ENCODE measurements around the gene CNMD.
"Not testable (repeated sequence)": the region's sequence is repeated elsewhere in the genome, so short reads cannot be mapped to it uniquely, and the experiment has no call there.

Gene CNMD

DNA sequence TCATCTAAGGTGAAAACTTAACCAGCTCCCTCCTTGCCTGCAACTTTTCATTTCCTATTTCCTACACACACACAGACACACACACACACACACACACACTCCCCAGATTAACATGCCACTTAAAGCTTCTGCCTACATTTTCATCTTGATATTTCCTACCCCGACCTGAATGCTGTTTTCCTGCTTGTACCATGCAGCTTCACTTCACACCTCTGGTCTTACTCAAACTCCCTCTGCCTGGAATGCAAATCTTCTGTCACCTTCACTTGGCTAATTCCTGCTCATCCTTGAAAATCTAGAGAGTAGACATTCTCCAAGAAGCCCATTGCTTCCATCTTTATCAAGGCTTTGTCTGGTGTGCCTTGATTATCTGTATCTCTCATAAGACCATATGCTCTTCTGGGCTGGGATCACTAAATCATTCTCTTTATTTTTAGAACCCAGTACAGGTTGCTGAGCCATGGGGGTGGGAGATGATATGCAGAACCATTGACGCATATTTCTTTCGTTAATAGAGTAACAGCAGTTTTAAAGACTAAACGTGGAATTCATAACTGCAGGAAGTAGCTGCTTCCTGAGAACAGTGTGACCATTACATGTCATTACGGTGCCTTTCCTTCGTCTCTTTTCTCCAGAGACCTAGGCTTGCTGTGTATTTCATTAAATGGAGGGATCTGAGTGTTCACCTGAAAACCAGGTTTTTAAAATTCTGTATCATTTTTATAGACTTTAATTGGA, 37.7 kb downstream of the CNMD start:
- Histone ChIP-seq H3K4me3 (ENCODE audit: low read length) (no peak overlapping the region), H3K27me3 (ENCODE audit: control insufficient read depth, insufficient read depth, low read length) (no peaks in the 10 kb centered on the region), H3K4me1 (ENCODE audit: control insufficient read depth, insufficient read depth, low read length) (peaks cover 2% of the 10 kb centered on the region; the same call in 1 of the 2 replicates), H3K36me3 (ENCODE audit: control insufficient read depth, insufficient read depth, low read length) (no peaks in the 10 kb centered on the region; the same call in 1 of the 2 replicates), H3K9me3 (ENCODE audit: control insufficient read depth, insufficient read depth, low read length) (no peaks in the 10 kb centered on the region), H3K27ac (ENCODE audit: low read length) (no peak overlapping the region)
- no CpG with 5 or more reads among the region's 6 CpGs for WGBS (ENCODE audit: insufficient coverage, insufficient read length)
- DNase-seq (ENCODE audit: low read depth, low spot score): no peak

DNA sequence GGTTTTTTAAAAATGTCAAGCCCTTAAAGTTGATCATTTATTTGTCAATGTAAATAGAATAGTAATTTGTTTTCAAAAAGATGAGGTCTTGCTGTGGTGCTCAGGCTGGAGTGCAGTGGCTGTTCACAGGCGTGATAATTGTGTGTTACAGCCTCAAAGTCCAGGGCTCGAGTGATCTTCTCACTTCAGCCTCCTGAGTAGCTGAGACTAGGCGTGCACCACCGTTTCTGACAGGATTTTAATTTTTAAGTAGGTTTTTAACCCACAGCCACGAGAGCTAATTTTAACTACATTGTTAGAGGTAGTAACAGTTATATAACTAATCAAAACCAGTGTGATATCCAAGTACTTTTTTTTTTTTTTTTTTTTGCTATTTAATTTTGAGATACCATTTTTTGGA, 43.1 kb downstream of the CNMD start:
- H3K9me3 ChIP-seq (ENCODE audit: control insufficient read depth, insufficient read depth, low read length): no peaks in the 10 kb centered on the region
- no peak for DNase-seq (ENCODE audit: low read depth, low spot score)
- no peak overlapping the region for H3K27ac ChIP-seq (ENCODE audit: low read length)
- no peaks in the 10 kb centered on the region for H3K36me3 ChIP-seq (ENCODE audit: control insufficient read depth, insufficient read depth, low read length)
- no CpG with 5 or more reads among the region's 5 CpGs for WGBS (ENCODE audit: insufficient coverage, insufficient read length)
- no peak overlapping the region for H3K4me3 ChIP-seq (ENCODE audit: low read length)
- no peaks in the 10 kb centered on the region for H3K4me1 ChIP-seq (ENCODE audit: control insufficient read depth, insufficient read depth, low read length)
- H3K27me3 ChIP-seq (ENCODE audit: control insufficient read depth, insufficient read depth, low read length): no peaks in the 10 kb centered on the region

DNA sequence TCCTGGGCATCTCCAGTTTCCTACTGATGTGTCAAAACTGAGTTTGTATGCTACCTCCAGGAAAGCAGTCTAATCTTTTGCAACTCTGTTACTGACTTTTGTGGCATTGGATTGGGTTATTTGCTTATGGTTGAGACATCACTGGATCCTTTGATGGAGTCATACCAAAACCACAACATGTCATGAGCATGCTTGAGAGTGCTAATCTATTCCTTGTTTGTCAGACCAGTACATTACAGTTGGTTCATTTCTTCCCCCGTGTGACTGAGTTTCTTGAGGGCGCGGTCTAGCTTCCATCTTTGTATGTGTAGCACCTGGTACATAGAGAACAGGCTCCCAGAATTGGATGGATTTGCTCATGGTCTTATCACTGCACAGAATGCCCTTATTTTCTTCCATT, 43.8 kb downstream of the CNMD start:
- no CpG with 5 or more reads among the region's 3 CpGs for WGBS (ENCODE audit: insufficient coverage, insufficient read length)
- Histone ChIP-seq H3K4me3 (ENCODE audit: low read length) (no peak overlapping the region), H3K27me3 (ENCODE audit: control insufficient read depth, insufficient read depth, low read length) (no peaks in the 10 kb centered on the region), H3K36me3 (ENCODE audit: control insufficient read depth, insufficient read depth, low read length) (no peaks in the 10 kb centered on the region), H3K9me3 (ENCODE audit: control insufficient read depth, insufficient read depth, low read length) (no peaks in the 10 kb centered on the region), H3K27ac (ENCODE audit: low read length) (no peak overlapping the region), H3K4me1 (ENCODE audit: control insufficient read depth, insufficient read depth, low read length) (no peaks in the 10 kb centered on the region)
- no peak for DNase-seq (ENCODE audit: low read depth, low spot score)

DNA sequence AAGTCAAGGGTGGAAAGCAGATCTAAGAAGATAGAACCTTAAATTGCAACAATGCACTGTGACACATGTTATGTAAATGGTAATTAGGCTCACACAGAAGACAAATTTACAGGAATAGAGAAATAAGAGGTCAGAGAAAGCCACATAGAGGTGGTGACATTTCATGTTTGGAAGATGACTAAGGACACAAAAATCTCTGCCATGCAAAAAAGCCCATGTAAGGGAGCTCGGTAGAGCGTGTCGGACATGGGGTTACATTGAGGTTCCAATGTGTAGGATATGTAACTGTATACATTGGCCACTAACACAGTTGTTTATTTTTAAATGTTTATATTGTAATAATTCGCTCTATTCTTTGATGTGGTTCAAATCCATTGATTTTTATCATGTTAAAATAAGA, 53.2 kb downstream of the CNMD start:
- Histone ChIP-seq H3K4me3 (ENCODE audit: low read length) (no peak overlapping the region), H3K27ac (ENCODE audit: low read length) (no peak overlapping the region), H3K36me3 (ENCODE audit: control insufficient read depth, insufficient read depth, low read length) (no peaks in the 10 kb centered on the region), H3K4me1 (ENCODE audit: control insufficient read depth, insufficient read depth, low read length) (no peaks in the 10 kb centered on the region), H3K9me3 (ENCODE audit: control insufficient read depth, insufficient read depth, low read length) (no peaks in the 10 kb centered on the region), H3K27me3 (ENCODE audit: control insufficient read depth, insufficient read depth, low read length) (no peaks in the 10 kb centered on the region)
- DNase-seq (ENCODE audit: low read depth, low spot score): no peak
- no CpG with 5 or more reads among the region's 4 CpGs for WGBS (ENCODE audit: insufficient coverage, insufficient read length)

DNA sequence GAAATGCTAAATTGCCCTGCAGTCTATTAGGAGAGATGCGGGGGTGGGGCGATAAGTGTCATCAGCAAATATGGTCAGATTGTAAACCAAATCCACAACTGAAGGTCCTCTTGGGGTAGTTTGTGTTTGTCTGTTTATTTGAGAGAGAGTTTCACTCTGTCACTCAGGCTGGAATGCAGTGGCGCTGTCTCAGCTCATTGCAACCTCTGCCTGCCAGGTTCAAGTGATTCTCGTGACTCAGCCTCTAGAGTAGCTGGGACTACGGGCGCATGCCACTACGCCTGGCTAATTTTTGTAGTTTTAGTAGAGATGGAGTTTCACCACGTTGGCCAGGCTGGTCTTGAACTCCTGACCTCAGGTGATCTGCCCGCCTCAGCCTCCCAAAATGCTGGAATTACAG, 53.8 kb downstream of the CNMD start:
- not testable (repeated sequence) for H3K27ac ChIP-seq (ENCODE audit: low read length); DNase-seq (ENCODE audit: low read depth, low spot score); H3K27me3 ChIP-seq (ENCODE audit: control insufficient read depth, insufficient read depth, low read length); H3K4me1 ChIP-seq (ENCODE audit: control insufficient read depth, insufficient read depth, low read length); H3K9me3 ChIP-seq (ENCODE audit: control insufficient read depth, insufficient read depth, low read length); H3K36me3 ChIP-seq (ENCODE audit: control insufficient read depth, insufficient read depth, low read length); H3K4me3 ChIP-seq (ENCODE audit: low read length)
- no CpG with 5 or more reads among the region's 9 CpGs for WGBS (ENCODE audit: insufficient coverage, insufficient read length)

DNA sequence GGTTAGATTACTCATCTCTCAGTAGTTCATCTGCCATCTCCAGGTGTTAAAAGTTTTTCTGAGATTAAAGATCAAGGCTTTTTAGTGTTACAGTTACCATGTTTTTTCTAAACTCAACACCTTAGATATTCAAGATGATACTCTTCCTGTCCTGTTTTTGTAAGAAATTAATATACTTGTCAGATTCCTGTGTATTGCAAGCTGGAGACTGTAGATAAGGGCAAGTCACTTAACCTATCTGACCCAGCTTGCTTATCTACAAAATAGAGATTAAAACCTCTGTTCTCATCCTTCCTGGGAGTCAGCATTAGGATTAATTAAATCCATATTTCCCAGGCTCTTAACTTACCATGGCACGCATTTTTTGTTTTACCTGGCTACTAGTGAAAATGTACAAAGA, 61.8 kb downstream of the CNMD start:
- Histone ChIP-seq H3K9me3 (ENCODE audit: control insufficient read depth, insufficient read depth, low read length) (no peaks in the 10 kb centered on the region), H3K27me3 (ENCODE audit: control insufficient read depth, insufficient read depth, low read length) (no peaks in the 10 kb centered on the region), H3K36me3 (ENCODE audit: control insufficient read depth, insufficient read depth, low read length) (peaks cover 6% of the 10 kb centered on the region; the same call in 1 of the 2 replicates), H3K4me3 (ENCODE audit: low read length) (no peak overlapping the region), H3K4me1 (ENCODE audit: control insufficient read depth, insufficient read depth, low read length) (no peaks in the 10 kb centered on the region), H3K27ac (ENCODE audit: low read length) (no peak overlapping the region)
- no CpG with 5 or more reads among the region's 1 CpG for WGBS (ENCODE audit: insufficient coverage, insufficient read length)
- DNase-seq (ENCODE audit: low read depth, low spot score): no peak

DNA sequence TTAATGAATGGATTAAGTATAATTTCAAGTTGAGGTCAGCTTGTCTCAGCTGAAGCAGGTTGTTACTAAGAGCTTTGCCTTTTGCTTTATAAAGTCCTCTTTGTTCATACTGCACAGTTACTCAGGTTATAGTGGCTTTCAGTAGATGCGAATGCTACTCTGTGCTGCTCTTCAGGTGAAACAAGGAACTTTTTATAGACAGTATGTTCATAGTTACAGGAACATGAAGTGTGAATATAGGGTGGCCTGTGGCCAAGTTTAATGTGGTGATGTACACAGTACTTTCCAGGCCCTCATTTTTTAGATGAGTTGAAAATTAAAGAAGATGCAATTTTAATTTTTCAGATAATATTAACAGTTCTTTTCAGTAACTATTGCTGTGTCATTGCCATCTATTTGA, 66.2 kb downstream of the CNMD start:
- H3K36me3 ChIP-seq (ENCODE audit: control insufficient read depth, insufficient read depth, low read length): peaks cover 2% of the 10 kb centered on the region; the same call in 1 of the 2 replicates
- no peak overlapping the region for H3K27ac ChIP-seq (ENCODE audit: low read length)
- no peak overlapping the region for H3K4me3 ChIP-seq (ENCODE audit: low read length)
- H3K27me3 ChIP-seq (ENCODE audit: control insufficient read depth, insufficient read depth, low read length): no peaks in the 10 kb centered on the region
- DNase-seq (ENCODE audit: low read depth, low spot score): no peak
- H3K4me1 ChIP-seq (ENCODE audit: control insufficient read depth, insufficient read depth, low read length): no peaks in the 10 kb centered on the region
- no peaks in the 10 kb centered on the region for H3K9me3 ChIP-seq (ENCODE audit: control insufficient read depth, insufficient read depth, low read length)
- WGBS (ENCODE audit: insufficient coverage, insufficient read length): no CpG with 5 or more reads among the region's 1 CpG

DNA sequence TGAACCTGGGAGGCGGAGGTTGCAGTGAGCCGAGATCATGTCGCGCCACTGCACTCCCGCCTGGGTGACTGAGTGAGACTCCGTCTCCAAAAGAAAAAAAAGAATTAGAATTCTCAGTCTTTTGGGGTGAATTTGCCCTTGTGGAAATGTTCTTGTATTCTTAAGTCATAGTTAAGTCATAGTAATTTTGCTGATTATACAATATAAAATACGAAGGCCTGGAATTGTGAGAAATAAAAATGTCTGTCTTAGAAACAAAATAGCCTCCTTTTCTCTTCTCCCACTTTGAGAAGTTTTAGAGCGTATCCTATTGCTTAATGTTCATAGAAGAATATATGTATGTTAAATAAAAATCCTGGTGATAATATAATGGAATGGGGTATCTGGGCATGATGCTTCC, 68.9 kb downstream of the CNMD start:
- WGBS (ENCODE audit: insufficient coverage, insufficient read length): no CpG with 5 or more reads among the region's 8 CpGs
- DNase-seq (ENCODE audit: low read depth, low spot score): no peak
- Histone ChIP-seq H3K9me3 (ENCODE audit: control insufficient read depth, insufficient read depth, low read length) (no peaks in the 10 kb centered on the region), H3K27ac (ENCODE audit: low read length) (no peak overlapping the region), H3K27me3 (ENCODE audit: control insufficient read depth, insufficient read depth, low read length) (no peaks in the 10 kb centered on the region), H3K4me1 (ENCODE audit: control insufficient read depth, insufficient read depth, low read length) (no peaks in the 10 kb centered on the region), H3K4me3 (ENCODE audit: low read length) (no peak overlapping the region), H3K36me3 (ENCODE audit: control insufficient read depth, insufficient read depth, low read length) (peaks cover 4% of the 10 kb centered on the region)

DNA sequence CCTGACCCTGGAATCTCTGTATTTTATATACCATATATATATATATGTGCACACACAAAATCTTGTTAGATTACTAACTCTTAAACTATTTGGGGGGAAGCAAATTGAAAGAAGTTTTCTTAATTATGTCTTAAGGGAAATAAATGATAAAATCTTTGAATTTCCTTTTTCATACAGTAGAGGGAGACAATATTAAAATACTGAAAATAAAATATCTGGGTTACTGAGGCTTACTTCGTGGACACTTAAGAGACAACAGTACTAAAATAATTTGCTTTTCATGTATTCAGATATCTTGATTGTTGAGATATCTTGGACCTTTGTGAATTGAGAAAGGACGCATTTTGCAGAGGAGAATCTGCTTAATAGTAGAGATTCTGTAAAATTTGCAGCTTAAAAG, 69.9 kb downstream of the CNMD start:
- Histone ChIP-seq H3K27ac (ENCODE audit: low read length) (no peak overlapping the region), H3K27me3 (ENCODE audit: control insufficient read depth, insufficient read depth, low read length) (no peaks in the 10 kb centered on the region), H3K9me3 (ENCODE audit: control insufficient read depth, insufficient read depth, low read length) (no peaks in the 10 kb centered on the region), H3K4me1 (ENCODE audit: control insufficient read depth, insufficient read depth, low read length) (no peaks in the 10 kb centered on the region), H3K4me3 (ENCODE audit: low read length) (no peak overlapping the region), H3K36me3 (ENCODE audit: control insufficient read depth, insufficient read depth, low read length) (peaks cover 4% of the 10 kb centered on the region)
- WGBS (ENCODE audit: insufficient coverage, insufficient read length): no CpG with 5 or more reads among the region's 2 CpGs
- DNase-seq (ENCODE audit: low read depth, low spot score): no peak

DNA sequence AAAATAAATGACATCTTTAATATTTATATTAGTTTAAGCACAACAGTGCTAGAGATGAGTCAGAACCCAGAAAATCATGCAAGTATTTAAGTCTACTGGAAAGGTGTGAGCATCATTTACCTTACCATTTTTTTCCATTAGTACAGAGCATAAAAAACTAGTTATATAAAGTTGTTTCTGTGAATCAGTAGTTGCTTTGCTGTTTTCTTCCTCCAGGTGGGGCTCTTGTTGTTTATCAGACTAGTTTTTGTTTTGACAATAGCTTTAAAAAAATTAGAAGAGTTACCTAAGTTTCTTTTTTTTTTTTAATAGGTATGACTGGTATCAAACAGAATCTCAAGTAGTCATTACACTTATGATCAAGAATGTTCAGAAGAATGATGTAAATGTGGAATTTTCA, 74.3 kb downstream of the CNMD start:
- Histone ChIP-seq H3K4me1 (ENCODE audit: control insufficient read depth, insufficient read depth, low read length) (no peaks in the 10 kb centered on the region), H3K4me3 (ENCODE audit: low read length) (no peak overlapping the region), H3K36me3 (ENCODE audit: control insufficient read depth, insufficient read depth, low read length) (peaks cover 4% of the 10 kb centered on the region), H3K27ac (ENCODE audit: low read length) (no peak overlapping the region), H3K27me3 (ENCODE audit: control insufficient read depth, insufficient read depth, low read length) (no peaks in the 10 kb centered on the region), H3K9me3 (ENCODE audit: control insufficient read depth, insufficient read depth, low read length) (no peaks in the 10 kb centered on the region)
- DNase-seq (ENCODE audit: low read depth, low spot score): no peak

DNA sequence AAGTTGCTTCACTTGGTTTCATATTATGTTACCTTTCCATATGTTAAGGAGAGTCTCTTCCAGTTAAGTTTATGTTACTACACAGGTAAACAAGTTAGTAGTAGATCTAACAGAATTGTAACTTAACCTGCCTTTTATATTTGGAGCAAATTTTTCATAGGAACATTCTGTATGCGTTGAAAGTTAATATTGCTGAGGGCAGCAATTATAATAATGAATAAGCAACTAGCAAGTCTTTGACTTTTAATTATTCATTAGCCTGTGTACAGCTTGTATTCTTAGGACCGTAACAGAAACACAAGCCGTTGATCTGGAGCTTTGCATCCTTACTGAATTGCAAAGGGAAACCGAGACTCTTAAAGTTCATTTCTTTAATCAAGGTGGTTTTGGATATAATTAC, 75.3 kb downstream of the CNMD start:
- no peak for DNase-seq (ENCODE audit: low read depth, low spot score)
- Histone ChIP-seq H3K4me1 (ENCODE audit: control insufficient read depth, insufficient read depth, low read length) (no peaks in the 10 kb centered on the region), H3K27me3 (ENCODE audit: control insufficient read depth, insufficient read depth, low read length) (no peaks in the 10 kb centered on the region), H3K36me3 (ENCODE audit: control insufficient read depth, insufficient read depth, low read length) (peaks cover 4% of the 10 kb centered on the region), H3K27ac (ENCODE audit: low read length) (no peak overlapping the region), H3K9me3 (ENCODE audit: control insufficient read depth, insufficient read depth, low read length) (no peaks in the 10 kb centered on the region), H3K4me3 (ENCODE audit: low read length) (no peak overlapping the region)
- no CpG with 5 or more reads among the region's 4 CpGs for WGBS (ENCODE audit: insufficient coverage, insufficient read length)
